HG03095 (cell line): ENCODE results near the gene SMAD3.
"Not testable (repeated sequence)": the region's sequence is repeated elsewhere in the genome, so short reads cannot be mapped to it uniquely, and the experiment has no call there.

Experiments
- ATAC-seq: cut with Tn5 transposase; IDR thresholded peaks from one replicate; pipeline ENCODE4 v1.9.1; 2021; ENCODE audit warnings: moderate library complexity; ENCODE audit not compliant: unreplicated experiment

The SMAD3 gene

GRCh38 chr15:67123291-67123690, 57.9 kb downstream of the SMAD3 start:
- not testable (repeated sequence) for ATAC-seq

GRCh38 chr15:67124111-67124510, 58.7 kb downstream of the SMAD3 start:
- ATAC-seq = no peak

- ATAC-seq = no peak
Measured at GRCh38 chr15:67124911-67125588, 59.6 kb downstream of the SMAD3 start.

DNA sequence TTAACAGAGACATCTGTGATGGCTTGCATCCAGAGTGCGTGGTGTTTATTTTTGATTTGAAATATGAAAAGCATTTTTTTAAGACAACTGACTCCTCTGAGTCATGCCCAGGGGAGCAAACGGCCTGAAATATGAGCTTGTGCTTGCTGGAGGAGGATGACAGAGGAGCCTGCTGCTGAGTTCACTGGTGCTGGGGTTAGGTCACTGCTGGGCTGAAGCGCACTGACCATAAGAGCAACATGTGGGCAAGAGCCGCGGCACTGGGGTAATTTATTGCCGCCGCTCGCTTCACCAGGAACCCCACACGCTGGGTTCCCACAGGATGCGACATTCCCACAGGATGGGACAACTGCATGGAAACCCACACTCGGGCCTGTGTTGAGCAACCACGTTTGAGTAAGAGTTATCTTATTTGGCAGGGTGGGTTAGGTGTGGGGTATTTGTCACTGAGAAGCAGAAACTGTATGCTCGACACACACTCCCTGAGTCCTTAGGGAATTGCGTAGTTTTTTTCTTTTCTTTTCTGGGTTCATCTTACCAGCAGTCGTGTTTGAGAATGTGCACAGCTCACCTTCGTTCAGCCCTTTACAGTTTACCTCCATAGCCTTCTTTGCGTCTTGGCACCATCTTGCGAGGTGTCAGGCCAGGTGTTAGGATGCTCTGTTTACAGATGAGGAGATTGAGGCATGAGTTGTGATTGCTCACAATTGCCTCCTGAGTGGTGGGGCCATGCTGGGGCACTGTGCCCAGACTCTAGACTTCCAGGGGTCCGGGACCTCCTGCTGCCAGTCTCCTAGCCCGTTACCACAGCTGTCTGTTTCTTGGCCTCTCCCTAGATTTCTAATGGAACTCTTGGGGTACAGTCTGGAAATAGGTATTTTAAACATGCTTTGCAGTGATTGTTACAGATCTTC, 60.4 kb downstream of the SMAD3 start:
- ATAC-seq = no peak

- ATAC-seq = no peak
Measured at GRCh38 chr15:67126551-67127330, 61.3 kb downstream of the SMAD3 start.

DNA sequence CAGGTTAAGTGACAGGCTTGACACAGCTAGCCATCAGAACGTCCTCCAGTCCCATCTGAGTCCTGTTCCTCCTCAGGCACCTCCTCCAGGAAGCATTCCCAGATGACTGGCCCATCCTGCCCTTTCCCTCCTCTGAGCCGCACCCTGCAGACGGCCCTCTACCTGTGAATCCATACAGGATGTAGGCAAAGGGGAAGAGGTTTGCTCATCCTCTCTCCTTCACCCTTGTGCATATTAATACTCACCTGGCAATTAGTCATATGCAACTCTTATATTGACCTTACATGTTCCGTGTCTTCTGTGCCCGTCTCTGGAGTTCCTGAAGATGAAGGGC, 61.9 kb downstream of the SMAD3 start:
- ATAC-seq = no peak

DNA sequence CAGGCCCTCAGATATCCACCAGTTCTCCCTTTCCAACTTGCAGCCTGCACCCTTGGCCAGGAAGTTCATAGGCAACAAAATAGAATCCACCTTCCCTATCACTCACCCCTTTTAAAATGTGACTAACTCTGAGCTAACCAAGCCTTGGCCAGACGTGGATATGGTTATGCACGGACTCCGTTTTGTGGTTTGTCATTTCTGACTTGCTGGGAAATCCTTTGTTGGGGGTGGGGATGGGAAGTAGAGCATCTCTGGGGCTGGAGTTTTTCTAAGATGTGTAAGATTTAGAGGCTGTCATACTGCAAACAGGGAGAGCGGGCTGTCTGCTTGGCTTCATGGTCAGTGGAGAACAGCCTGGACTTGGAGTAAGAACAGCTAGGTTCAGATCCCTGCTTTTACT, 62.6 kb downstream of the SMAD3 start:
- ATAC-seq = no peak

GRCh38 chr15:67130166-67130565, 64.8 kb downstream of the SMAD3 start:
- no peak for ATAC-seq

DNA sequence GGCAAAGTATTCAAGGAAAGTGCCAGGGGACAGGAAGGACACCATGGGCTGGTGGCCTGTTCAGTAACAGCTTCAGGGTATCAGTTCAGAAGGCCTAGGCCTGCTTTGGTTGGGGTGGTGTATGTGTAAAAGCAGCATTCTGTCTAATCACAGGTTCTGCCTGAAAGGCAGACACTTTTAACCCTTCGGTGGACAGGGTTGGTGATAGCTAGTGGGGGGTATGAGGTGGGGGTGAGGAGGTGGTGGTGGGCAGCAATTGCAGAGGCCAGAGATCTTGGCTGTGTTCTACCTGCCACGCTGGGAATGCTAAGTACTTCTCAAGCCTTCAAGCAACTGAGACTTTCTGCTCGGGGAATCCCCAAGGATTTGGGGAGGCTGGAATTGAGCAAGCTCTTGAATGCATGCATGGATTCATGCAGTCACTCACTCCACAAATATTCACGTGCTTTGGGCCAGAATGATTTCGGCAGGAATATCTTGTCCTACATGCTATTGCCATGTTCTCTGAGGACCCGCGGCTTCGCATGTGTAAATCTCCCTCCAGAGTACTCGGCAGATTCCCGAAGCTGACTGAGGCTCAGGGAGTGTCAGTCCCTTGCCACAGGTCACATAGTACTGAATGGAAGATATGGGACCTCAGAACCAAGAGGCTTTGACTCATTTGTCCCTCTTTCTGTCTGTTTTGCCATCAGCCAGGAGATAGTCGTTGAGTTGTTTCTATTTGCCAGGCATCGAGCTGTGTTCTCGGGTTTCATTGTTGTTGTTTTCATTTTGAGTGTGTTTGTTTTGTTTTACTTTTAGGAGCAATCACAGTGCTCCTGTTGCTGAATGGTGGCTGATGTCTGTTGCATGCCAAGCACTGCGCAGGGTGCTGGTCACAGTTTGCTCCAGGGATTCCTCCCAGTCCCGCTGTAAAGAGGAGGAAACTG, 65.5 kb downstream of the SMAD3 start:
- ATAC-seq = no peak

GRCh38 chr15:67132276-67132675, 66.9 kb downstream of the SMAD3 start:
- ATAC-seq = no peak

- no peak for ATAC-seq
Measured at GRCh38 chr15:67133026-67133425, 67.6 kb downstream of the SMAD3 start.

- ATAC-seq = no peak
Measured at GRCh38 chr15:67133738-67134066, 68.3 kb downstream of the SMAD3 start.

GRCh38 chr15:67134067-67134838, 68.9 kb downstream of the SMAD3 start:
- peak; percentile 77 for ATAC-seq

- no peak for ATAC-seq
Measured at GRCh38 chr15:67134871-67135492, 69.6 kb downstream of the SMAD3 start.

DNA sequence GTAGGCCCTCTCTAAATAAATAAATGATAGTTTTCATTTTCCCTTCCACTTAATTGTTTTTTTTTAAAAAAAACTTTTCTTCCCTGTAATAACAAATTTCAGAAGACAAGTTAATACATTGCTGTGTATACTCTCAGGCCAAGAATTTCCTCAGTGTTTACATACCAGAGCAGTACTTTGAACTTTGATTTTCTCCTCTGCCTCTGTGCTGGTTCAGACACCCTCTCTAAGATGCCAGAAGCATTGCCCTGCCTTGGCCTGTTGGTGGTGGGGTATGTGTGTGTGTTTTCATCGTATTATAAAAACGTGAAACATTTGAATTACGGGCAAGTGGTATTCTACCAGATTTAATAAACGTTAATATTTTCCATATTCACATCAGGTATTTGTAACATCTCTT, 70.1 kb downstream of the SMAD3 start:
- ATAC-seq = no peak

DNA sequence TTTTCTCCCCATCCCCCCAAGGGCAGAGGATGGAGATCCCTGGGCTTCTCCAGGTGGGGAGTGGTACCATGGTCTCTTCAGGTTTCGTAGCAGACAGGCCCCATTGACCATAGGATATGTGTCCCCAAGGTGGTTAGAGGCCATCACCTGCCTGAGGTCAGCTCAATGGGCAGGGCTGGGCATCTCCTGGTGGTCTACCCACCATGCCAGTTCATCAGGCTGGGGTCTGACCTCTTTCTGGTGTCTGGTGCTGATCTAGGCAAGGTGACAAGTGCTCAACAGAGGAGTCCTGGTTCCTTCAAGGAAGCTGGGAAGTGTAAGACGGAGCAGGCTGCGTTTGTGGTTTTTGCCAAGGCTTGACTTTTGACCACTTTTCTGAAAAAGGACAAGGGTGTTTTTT, 71.4 kb downstream of the SMAD3 start:
- ATAC-seq = no peak

DNA sequence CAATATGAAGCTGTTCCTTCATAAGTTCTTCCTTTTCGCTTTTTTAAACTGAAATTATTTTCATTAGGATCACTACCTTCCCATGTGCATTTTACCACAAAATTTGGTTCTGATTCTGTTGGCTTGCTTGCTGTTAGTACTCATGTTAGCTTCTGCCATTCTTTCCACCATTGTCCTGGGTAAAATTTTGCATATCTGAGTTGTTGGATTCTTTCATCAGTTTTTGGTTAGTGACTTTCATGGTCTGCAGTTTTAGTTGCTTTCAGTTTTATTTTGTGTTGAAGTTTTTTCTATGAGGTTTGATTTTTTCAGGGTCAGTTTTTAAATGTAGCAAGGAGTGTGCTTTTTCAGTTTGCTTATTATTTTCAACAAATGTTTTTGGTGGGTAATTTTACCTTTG, 71.9 kb downstream of the SMAD3 start:
- no peak for ATAC-seq

DNA sequence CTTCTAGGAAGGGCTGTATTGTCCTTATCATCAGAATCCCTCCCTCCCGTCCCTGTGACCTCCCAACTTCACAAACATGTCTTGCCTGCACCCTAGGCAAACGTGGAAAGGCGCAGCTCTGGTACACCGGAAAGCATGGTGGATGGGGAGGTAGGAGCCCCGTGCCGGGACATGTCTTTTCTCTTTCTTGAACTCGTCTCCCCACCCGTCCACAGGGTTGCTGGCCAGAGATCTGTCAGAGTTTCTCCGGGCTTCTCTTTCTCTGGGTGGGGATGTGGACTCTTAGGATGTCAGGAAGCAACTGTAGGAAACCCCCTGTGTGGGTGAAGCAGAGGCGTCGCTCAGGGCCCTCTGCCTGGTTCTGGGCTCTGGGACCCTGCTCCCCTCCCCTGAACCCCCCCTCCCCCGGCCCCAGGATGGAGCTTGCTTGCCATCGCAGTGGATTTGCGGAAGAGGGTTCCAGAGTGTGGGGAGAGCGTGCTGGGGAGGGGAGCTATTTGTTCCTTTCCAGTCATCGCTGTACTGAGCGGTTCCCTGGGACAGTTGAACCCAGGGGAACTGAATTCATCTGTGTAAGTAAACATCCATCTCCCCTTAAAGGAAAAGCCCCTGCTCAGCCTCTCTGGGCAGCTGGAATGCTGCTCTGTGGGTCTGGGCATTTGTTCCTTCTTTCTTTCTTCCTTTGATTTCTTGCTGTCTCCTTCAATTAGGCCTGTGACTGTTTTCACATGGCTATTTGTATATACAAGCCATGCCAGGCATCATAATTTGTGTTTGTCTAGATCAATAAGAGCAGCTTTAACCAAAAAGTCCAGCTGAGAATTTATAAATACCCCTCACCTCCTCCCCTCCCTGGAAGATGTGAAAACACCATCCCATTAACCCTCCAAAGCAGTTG, 72.8 kb downstream of the SMAD3 start:
- no peak for ATAC-seq
